Neural cell (in vitro differentiated cells): ENCODE data around the gene CLCNKA. TPM values are rescaled to one million over a fixed set of nuclear protein-coding genes. Genes with fewer than 3 reads are reported as not detected.

ENCODE experiments used
- H2AFZ ChIP-seq: fragments of 200-600, 300-800 bp; sonication (generic), shearing (Covaris generic); 2 replicates; pipeline ENCODE4 v1.6.0; 2014; ENCODE audit warnings: low read depth, mild to moderate bottlenecking, antibody characterized with exemption, low read length, moderate library complexity
- H3F3A ChIP-seq: fragments of 200-600 bp; shearing (Covaris generic); 2 replicates; pipeline ENCODE4 v1.6.1; 2016; ENCODE audit warnings: mild to moderate bottlenecking, moderate library complexity, mixed read lengths, antibody characterized with exemption, low read length; ENCODE audit not compliant: insufficient read depth, poor library complexity, severe bottlenecking
- H3K27ac ChIP-seq: fragments of 200-600, 300-800 bp; sonication (generic), shearing (Covaris generic); 2 replicates; pipeline ENCODE4 v1.5.1; 2014; ENCODE audit warnings: mild to moderate bottlenecking, low read length, moderate library complexity
- H3K27me3 ChIP-seq: fragments of 300-800, 200-600 bp; sonication (generic), shearing (Covaris generic); 2 replicates; pipeline ENCODE4 v1.6.0; 2014; ENCODE audit warnings: mild to moderate bottlenecking, low read depth, low read length, moderate library complexity; ENCODE audit not compliant: insufficient read depth
- H3K36me3 ChIP-seq: fragments of 300-800, 200-600 bp; sonication (generic), shearing (Covaris generic); 2 replicates; pipeline ENCODE4 v1.5.1; 2014; ENCODE audit warnings: mild to moderate bottlenecking, antibody characterized with exemption, low read length, moderate library complexity; ENCODE audit not compliant: insufficient read depth
- H3K4me2 ChIP-seq: fragments of 300-800, 200-600 bp; sonication (generic), shearing (Covaris generic); 2 replicates; pipeline ENCODE4 v1.6.0; 2014; ENCODE audit warnings: mild to moderate bottlenecking, low read length
- H3K4me3 ChIP-seq: fragments of 300-800, 200-600 bp; sonication (generic), shearing (Covaris generic); 2 replicates; pipeline ENCODE4 v1.5.1; 2014; ENCODE audit warnings: mild to moderate bottlenecking, low read length, moderate library complexity
- H3K79me2 ChIP-seq: fragments of 200-600 bp; shearing (Covaris generic); replicated peaks from 2 replicates; pipeline ENCODE4 v1.6.0; 2014; ENCODE audit warnings: mild to moderate bottlenecking, low read length, moderate library complexity; ENCODE audit not compliant: insufficient read depth
- H3K9ac ChIP-seq: fragments of 300-800, 200-600 bp; sonication (generic), shearing (Covaris generic); 2 replicates; pipeline ENCODE4 v1.6.1; 2016; ENCODE audit warnings: mild to moderate bottlenecking, low read length, mixed read lengths
- H3K9me2 ChIP-seq: fragments of 200-600 bp; shearing (Covaris generic); 2 replicates; pipeline ENCODE4 v1.6.1; 2016; ENCODE audit warnings: mild to moderate bottlenecking, low read length, mixed read lengths; ENCODE audit not compliant: insufficient read depth
- H3K9me3 ChIP-seq: fragments of 200-600, 300-800 bp; sonication (generic), shearing (Covaris generic); 2 replicates; pipeline ENCODE4 v1.6.1; 2016; ENCODE audit warnings: mild to moderate bottlenecking, mixed run types, low read length, moderate library complexity, mixed read lengths
- H4K20me1 ChIP-seq: fragments of 200-600 bp; shearing (Covaris generic); 2 replicates; pipeline ENCODE4 v1.6.1; 2016; ENCODE audit warnings: mild to moderate bottlenecking, mixed run types; ENCODE audit not compliant: insufficient read depth
- EP300 ChIP-seq: fragments of 450-650 bp; conservative IDR thresholded peaks from 2 replicates; pipeline ENCODE4 v1.6.1; 2014; ENCODE audit warnings: antibody characterized with exemption, mild to moderate bottlenecking, moderate library complexity; ENCODE audit not compliant: poor library complexity, severe bottlenecking
- EZH2 ChIP-seq: fragments of 200-600, 300-800 bp; shearing (Covaris generic), sonication (generic); IDR thresholded peaks from 2 replicates; pipeline ENCODE4 v1.6.1; 2014; ENCODE audit warnings: antibody characterized with exemption, low read length, borderline replicate concordance, mild to moderate bottlenecking; ENCODE audit not compliant: insufficient read depth, poor library complexity, severe bottlenecking
- MXI1 ChIP-seq: fragments of 450-650 bp; conservative IDR thresholded peaks from 2 replicates; pipeline ENCODE4 v1.6.1; 2014; ENCODE audit warnings: antibody characterized with exemption, mild to moderate bottlenecking; ENCODE audit not compliant: poor library complexity, severe bottlenecking
- POLR2AphosphoS5 ChIP-seq: IDR thresholded peaks from 2 replicates; pipeline ENCODE4 v1.6.1; 2012
- RAD21 ChIP-seq: fragments of 450-650 bp; conservative IDR thresholded peaks from 2 replicates; pipeline ENCODE4 v1.6.1; 2014; ENCODE audit warnings: antibody characterized with exemption, mild to moderate bottlenecking, moderate library complexity
- REST ChIP-seq: IDR thresholded peaks from 2 replicates; pipeline ENCODE4 v1.6.1; 2012; ENCODE audit warnings: borderline replicate concordance
- SMC3 ChIP-seq: fragments of 450-650 bp; conservative IDR thresholded peaks from 2 replicates; pipeline ENCODE4 v1.6.1; 2014; ENCODE audit warnings: antibody characterized with exemption, mild to moderate bottlenecking, moderate library complexity; ENCODE audit not compliant: poor library complexity
- TAF1 ChIP-seq: IDR thresholded peaks from 2 replicates; pipeline ENCODE4 v1.6.1; 2012; ENCODE audit warnings: low read depth
- polyA plus RNA-seq: library from polyadenylated mRNA; depleted of rRNA; stranded (reverse); fragments of >200 nt; gene quantifications from 2 replicates; pipeline ENCODE4 v1.2.3, GENCODE V29; 2014
- TF ChIP-seq, protein P1 (sequence below): fragments of 450-650 bp; IDR thresholded peaks from 2 replicates; pipeline ENCODE4 v1.5.1; 2014; ENCODE audit warnings: antibody characterized with exemption, mild to moderate bottlenecking, moderate library complexity; ENCODE audit not compliant: poor library complexity, severe bottlenecking

The CLCNKA gene
- polyA plus RNA-seq, 1 donor from 2014 or later = not detected

GRCh38 chr1:15974855-15975254 is 47.0 kb upstream of the CLCNKA start:
- Histone ChIP-seq H3K27ac (peak overlapping the region; percentile 95), H3K36me3 (peaks cover 14% of the 10 kb centered on the region), H3K27me3 (no peaks in the 10 kb centered on the region), H3K9me2 (no peaks in the 10 kb centered on the region), H3K79me2 (peaks cover 32% of the 10 kb centered on the region), H3K4me2 (peak overlapping the region; percentile 99), H3F3A (no peaks in the 10 kb centered on the region), H3K9me3 (no peaks in the 10 kb centered on the region), H3K4me3 (peak overlapping the region; percentile 73), H4K20me1 (no peaks in the 10 kb centered on the region), H3K9ac (peak overlapping the region; percentile 96), H2AFZ (peak overlapping the region; percentile 46)
- TF ChIP-seq EZH2 (no peak), REST (no peak), RAD21 (no peak), TAF1 (no peak), SMC3 (no peak), EP300 (no peak), MXI1 (no peak), POLR2AphosphoS5 (no peak)
- TF ChIP-seq, protein P1, sequence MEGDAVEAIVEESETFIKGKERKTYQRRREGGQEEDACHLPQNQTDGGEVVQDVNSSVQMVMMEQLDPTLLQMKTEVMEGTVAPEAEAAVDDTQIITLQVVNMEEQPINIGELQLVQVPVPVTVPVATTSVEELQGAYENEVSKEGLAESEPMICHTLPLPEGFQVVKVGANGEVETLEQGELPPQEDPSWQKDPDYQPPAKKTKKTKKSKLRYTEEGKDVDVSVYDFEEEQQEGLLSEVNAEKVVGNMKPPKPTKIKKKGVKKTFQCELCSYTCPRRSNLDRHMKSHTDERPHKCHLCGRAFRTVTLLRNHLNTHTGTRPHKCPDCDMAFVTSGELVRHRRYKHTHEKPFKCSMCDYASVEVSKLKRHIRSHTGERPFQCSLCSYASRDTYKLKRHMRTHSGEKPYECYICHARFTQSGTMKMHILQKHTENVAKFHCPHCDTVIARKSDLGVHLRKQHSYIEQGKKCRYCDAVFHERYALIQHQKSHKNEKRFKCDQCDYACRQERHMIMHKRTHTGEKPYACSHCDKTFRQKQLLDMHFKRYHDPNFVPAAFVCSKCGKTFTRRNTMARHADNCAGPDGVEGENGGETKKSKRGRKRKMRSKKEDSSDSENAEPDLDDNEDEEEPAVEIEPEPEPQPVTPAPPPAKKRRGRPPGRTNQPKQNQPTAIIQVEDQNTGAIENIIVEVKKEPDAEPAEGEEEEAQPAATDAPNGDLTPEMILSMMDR = no peak

GRCh38 chr1:15975358-15975804 is 46.5 kb upstream of the CLCNKA start:
- peaks cover 29% of the 10 kb centered on the region for H3K79me2 ChIP-seq
- peaks cover 12% of the 10 kb centered on the region for H3K36me3 ChIP-seq
- no peaks in the 10 kb centered on the region for H4K20me1 ChIP-seq
- H3K4me3 ChIP-seq = peak overlapping the region; percentile 73
- peak overlapping the region; percentile 95 for H3K27ac ChIP-seq
- H3K9me2 ChIP-seq = no peaks in the 10 kb centered on the region
- H3F3A ChIP-seq = no peaks in the 10 kb centered on the region
- no peak for TF ChIP-seq TAF1
- TF ChIP-seq REST = no peak
- peak; percentile 58 for TF ChIP-seq SMC3
- TF ChIP-seq EP300 = no peak
- peak; percentile 48 for TF ChIP-seq RAD21
- no peak for TF ChIP-seq EZH2
- TF ChIP-seq POLR2AphosphoS5 = no peak
- peak; percentile 45 for TF ChIP-seq MXI1
- TF ChIP-seq, protein P1 = peak; percentile 58
- H3K27me3 ChIP-seq = no peaks in the 10 kb centered on the region
- peak overlapping the region; percentile 96 for H3K9ac ChIP-seq
- H3K9me3 ChIP-seq = no peaks in the 10 kb centered on the region
- H3K4me2 ChIP-seq = peak overlapping the region; percentile 99
- H2AFZ ChIP-seq = peak overlapping the region; percentile 92
